Transverse colon (tissue), 4 donors: ENCODE results near the gene UXT. TPM values are rescaled to one million over a fixed set of nuclear protein-coding genes. Genes with fewer than 3 reads are reported as not detected.

Experiments
- DNase-seq: peaks from one replicate; pipeline ENCODE4 v3.0.0-alpha.2; 2019
- H3K27ac ChIP-seq, 4 donors: fragments of 200-600 bp; sonication (generic); 2 replicates each; pipeline ENCODE4 v1.5.1; 2016 to 2018; ENCODE audit warnings: inconsistent platforms in 4 of 4
- H3K27me3 ChIP-seq: fragments of 200-600 bp; sonication (generic); 2 replicates; pipeline ENCODE4 v1.5.1; 2017; ENCODE audit warnings: inconsistent platforms
- H3K36me3 ChIP-seq, 4 donors: fragments of 200-600 bp; sonication (generic); 2 replicates each; pipeline ENCODE4 v1.5.1; 2017 to 2019; ENCODE audit warnings: inconsistent platforms in 4 of 4
- H3K4me1 ChIP-seq, 4 donors: fragments of 200-600 bp; sonication (generic); 2 replicates each; pipeline ENCODE4 v1.5.1; 2017 to 2020; ENCODE audit warnings: inconsistent platforms in 4 of 4
- H3K4me3 ChIP-seq, 4 donors: fragments of 200-600 bp; sonication (generic); 1 replicate in 1 of 4; 2 replicates in 3 of 4; pipeline versions ENCODE4 v1.5.1 to v1.6.1; 2017 to 2019; ENCODE audit warnings: inconsistent platforms in 4 of 4
- H3K9me3 ChIP-seq, 2 donors: fragments of 200-600 bp; sonication (generic); 2 replicates each; pipeline ENCODE4 v1.5.1; 2017 to 2019; ENCODE audit warnings: inconsistent platforms in 2 of 2
- CTCF ChIP-seq, 5 experiments: fragments of 200-600 bp in 3 of 5; fragments of 450-650 bp in 2 of 5; sonication (generic) in 3 of 5; IDR thresholded peaks; 1 replicate in 2 of 5; 2 replicates in 3 of 5; pipeline ENCODE4 v1.5.1; 2016 to 2017; ENCODE audit warnings: antibody characterized with exemption in 5 of 5, inconsistent platforms in 3 of 5, mild to moderate bottlenecking in 2 of 5, moderate library complexity in 1 of 5
- EP300 ChIP-seq: sonication (generic); formaldehyde crosslinking; IDR thresholded peaks from one replicate; pipeline ENCODE4 v1.6.1; 2017; ENCODE audit warnings: antibody characterized with exemption, low read depth
- POLR2A ChIP-seq: fragments of 450-650 bp; IDR thresholded peaks from one replicate; pipeline ENCODE4 v1.6.1; 2016; ENCODE audit warnings: antibody characterized with exemption, mild to moderate bottlenecking, moderate library complexity
- POLR2AphosphoS5 ChIP-seq, 3 donors: sonication (generic); formaldehyde crosslinking; IDR thresholded peaks; one replicate each; pipeline ENCODE4 v1.6.1; 2016; ENCODE audit warnings: antibody characterized with exemption in 3 of 3
- WGBS, 2 donors: methylation state at CpG; one replicate each; pipeline ENCODE4 v1.1.5; 2018; ENCODE audit warnings: low coverage in 1 of 2; 5-methylcytosine and 5-hydroxymethylcytosine counted together
- in situ Hi-C, 4 donors: fragments of 200-750 bp; cut with MboI; loops; one replicate each; pipeline versions ENCODE4 v1.15.0 to v1.15.1; 2017; ENCODE audit warnings: low sequenced_read_pairs in 3 of 4, low pct_ligation_motif_present in 1 of 4, low pct_unique_long_range_greater_than_20kb in 1 of 4
- intact Hi-C: fragments of 100-400 bp; cut with DNase I; formaldehyde crosslinking; loops from one replicate; pipeline ENCODE4 v1.15.1; 2023; ENCODE audit warnings: low total_unique reads
- total RNA-seq, 4 donors: library from RNA; depleted of rRNA; stranded (reverse); fragments of >200 nt; gene quantifications; one replicate each; pipeline ENCODE4 v1.1.0, GENCODE V29; 2016

The UXT gene
- total RNA-seq, 4 donors from 2014 or later: 21.3 to 122 (median 91.9) TPM

GRCh38 chrX:47621851-47622250 lies 37.1 kb downstream of the UXT start:
- H3K4me1 ChIP-seq: peaks cover 0 to 4% (median 2%) of the 10 kb centered on the region in 4 donors
- WGBS, 2 donors: 85% methylated on average over 6 of the region's 6 CpGs; no CpG with 5 or more reads in 1 of the 2 donors
- DNase-seq: no peak
- H3K27me3 ChIP-seq: peaks cover 5% of the 10 kb centered on the region
- in situ Hi-C loops: no loop called here
- H3K9me3 ChIP-seq: no peaks in the 10 kb centered on the region
- H3K36me3 ChIP-seq: no peaks in the 10 kb centered on the region
- no peak overlapping the region for H3K27ac ChIP-seq
- H3K4me3 ChIP-seq: no peak overlapping the region
- no peak for TF ChIP-seq POLR2AphosphoS5 (IDR thresholded peaks at IDR 0.05)
- no peak for TF ChIP-seq CTCF (IDR thresholded peaks at IDR 0.05)
- intact Hi-C loops: no loop called here

GRCh38 chrX:47620303-47620685 lies 38.7 kb downstream of the UXT start:
- Histone ChIP-seq H3K36me3 (no peaks in the 10 kb centered on the region), H3K4me3 (no peak overlapping the region), H3K27ac (no peak overlapping the region), H3K9me3 (no peaks in the 10 kb centered on the region), H3K4me1 (peaks cover 0 to 4% (median 2%) of the 10 kb centered on the region in 4 donors), H3K27me3 (peaks cover 5% of the 10 kb centered on the region)
- in situ Hi-C loops: no loop called here
- WGBS, 2 donors: 60 to 70% methylated on average over 2 to 9 of the region's 9 CpGs
- DNase-seq: no peak
- TF ChIP-seq POLR2A (no peak), POLR2AphosphoS5 (IDR thresholded peaks at IDR 0.05) (no peak), EP300 (no peak), CTCF (IDR thresholded peaks at IDR 0.05) (no peak)
- intact Hi-C loops: no loop called here

- DNase-seq: peak; percentile 74
- H3K4me1 ChIP-seq: peaks cover 0 to 4% (median 2%) of the 10 kb centered on the region in 4 donors
- intact Hi-C loops: no loop called here
- TF ChIP-seq POLR2AphosphoS5 (IDR thresholded peaks at IDR 0.05) (no peak), POLR2A (no peak), CTCF (IDR thresholded peaks at IDR 0.05) (peak in 2 of 5 experiments; percentile 8 to 23), EP300 (no peak)
- 64% methylated on average over 71 of the region's 88 CpGs; no CpG with 5 or more reads in 1 of the 2 donors for WGBS, 2 donors
- H3K27ac ChIP-seq: no peak within 1 kb of the TSS
- no peaks in the 10 kb centered on the region for H3K36me3 ChIP-seq
- no peaks in the 10 kb centered on the region for H3K9me3 ChIP-seq
- peaks cover 5% of the 10 kb centered on the region for H3K27me3 ChIP-seq
- peak within 1 kb of the TSS in 2 of 4 donors; percentile 6 to 43 for H3K4me3 ChIP-seq
- in situ Hi-C loops: no loop called here
Observed at GRCh38 chrX:47619486-47620302, 39.3 kb downstream of the UXT start, which contains the start of gene SYN1. Gene SYN1, minus strand, starts transcription at chrX:47619857. Its CDS starts 129 bp downstream, at chrX:47619728.

- no peaks in the 10 kb centered on the region for H3K36me3 ChIP-seq
- peaks cover 5% of the 10 kb centered on the region for H3K27me3 ChIP-seq
- 69 to 80% methylated on average over 2 to 32 of the region's 32 CpGs for WGBS, 2 donors
- peak overlapping the region in 1 of 4 donors; percentile 43 for H3K4me3 ChIP-seq
- H3K9me3 ChIP-seq: no peaks in the 10 kb centered on the region
- DNase-seq: no peak
- in situ Hi-C loops (no loop called here), intact Hi-C loops (no loop called here)
- TF ChIP-seq EP300 (no peak), POLR2A (no peak), CTCF (IDR thresholded peaks at IDR 0.05) (no peak), POLR2AphosphoS5 (IDR thresholded peaks at IDR 0.05) (no peak)
- H3K27ac ChIP-seq: no peak overlapping the region
- H3K4me1 ChIP-seq: peaks cover 0 to 4% (median 2%) of the 10 kb centered on the region in 4 donors
Observed at GRCh38 chrX:47618923-47619485, 40.0 kb downstream of the UXT start.
